GM23338 (cell line): Measurements from ENCODE around the gene SPATS2. TPM values are rescaled to one million over a fixed set of nuclear protein-coding genes. Genes with fewer than 3 reads are reported as not detected.

Source experiments
- ATAC-seq: fragments of 200-7000 bp; cut with Tn5 transposase; 3 replicates; pipeline ENCODE4 v1.9.1; 2020
- DNase-seq: peaks from one replicate; pipeline ENCODE4 v3.0.0-alpha.2; 2015; ENCODE audit warnings: low spot score
- H2AFZ ChIP-seq: fragments of 200-600 bp; sonication (generic); 2 replicates; pipeline ENCODE4 v1.8.0; 2016; ENCODE audit warnings: antibody characterized with exemption, mild to moderate bottlenecking, moderate library complexity
- H3F3A ChIP-seq: fragments of 200-600 bp; sonication (generic); replicated peaks from 2 replicates; pipeline ENCODE4 v1.8.0; 2017; ENCODE audit warnings: antibody characterized with exemption, mixed run types, low read depth
- H3K27ac ChIP-seq: fragments of 200-600 bp; sonication (generic); 2 replicates; pipeline ENCODE4 v1.6.1; 2016; ENCODE audit warnings: low read depth
- H3K27me3 ChIP-seq: fragments of 200-600 bp; sonication (generic); 2 replicates; pipeline ENCODE4 v1.8.0; 2016; ENCODE audit warnings: mild to moderate bottlenecking, mixed run types, moderate library complexity; ENCODE audit not compliant: insufficient read depth
- H3K36me3 ChIP-seq: fragments of 200-600 bp; sonication (generic); 2 replicates; pipeline ENCODE4 v1.8.0; 2016; ENCODE audit warnings: mild to moderate bottlenecking; ENCODE audit not compliant: insufficient read depth
- H3K4me1 ChIP-seq: fragments of 200-600 bp; sonication (generic); 2 replicates; pipeline ENCODE4 v1.8.0; 2016; ENCODE audit warnings: mild to moderate bottlenecking, moderate library complexity; ENCODE audit not compliant: insufficient read depth
- H3K4me2 ChIP-seq: fragments of 200-600 bp; sonication (generic); 2 replicates; pipeline ENCODE4 v1.7.1; 2017; ENCODE audit warnings: mixed run types
- H3K4me3 ChIP-seq: fragments of 200-600 bp; sonication (generic); 2 replicates; pipeline ENCODE4 v1.6.1; 2016; ENCODE audit warnings: mixed run types
- H3K79me2 ChIP-seq: fragments of 200-600 bp; sonication (generic); replicated peaks from 2 replicates; pipeline ENCODE4 v1.8.0; 2017; ENCODE audit warnings: mild to moderate bottlenecking; ENCODE audit not compliant: insufficient read depth
- H3K9me2 ChIP-seq: fragments of 200-600 bp; sonication (generic); 2 replicates; pipeline ENCODE4 v1.8.0; 2017; ENCODE audit not compliant: insufficient read depth
- H4K20me1 ChIP-seq: fragments of 200-600 bp; sonication (generic); replicated peaks from 2 replicates; pipeline ENCODE4 v1.8.0; 2017; ENCODE audit warnings: mild to moderate bottlenecking; ENCODE audit not compliant: insufficient read depth
- H3K27ac Mint-ChIP-seq: 2 replicates; pipeline ENCODE4 v1.8.0; 2020; ENCODE audit warnings: inconsistent platforms, mild to moderate bottlenecking, moderate library complexity, mixed read lengths
- H3K27me3 Mint-ChIP-seq: 3 replicates; pipeline ENCODE4 v1.8.0; 2022; ENCODE audit warnings: low read depth, mild to moderate bottlenecking, moderate library complexity, mixed read lengths, inconsistent platforms; ENCODE audit not compliant: insufficient read depth, poor library complexity
- H3K36me3 Mint-ChIP-seq: 3 replicates; pipeline ENCODE4 v1.8.0; 2021; ENCODE audit warnings: low read depth, mild to moderate bottlenecking, inconsistent platforms, moderate library complexity, mixed read lengths
- H3K4me1 Mint-ChIP-seq: 3 replicates; pipeline ENCODE4 v1.8.0; 2020; ENCODE audit warnings: mild to moderate bottlenecking, inconsistent platforms, mixed read lengths
- H3K4me3 Mint-ChIP-seq: 3 replicates; pipeline ENCODE4 v1.8.0; 2021; ENCODE audit warnings: moderate library complexity, mild to moderate bottlenecking, inconsistent platforms, mixed read lengths
- H3K9me3 Mint-ChIP-seq: 3 replicates; pipeline ENCODE4 v1.8.0; 2020; ENCODE audit warnings: moderate library complexity, mild to moderate bottlenecking, inconsistent platforms, mixed read lengths
- EZH2 ChIP-seq: fragments of 200-600 bp; sonication (generic); IDR thresholded peaks from one replicate; pipeline ENCODE4 v1.8.0; 2017; ENCODE audit warnings: antibody characterized with exemption, mild to moderate bottlenecking, low read depth; ENCODE audit not compliant: unreplicated experiment
- JUNB ChIP-seq: IDR thresholded peaks from one replicate; pipeline ENCODE4 v1.6.1; 2016; ENCODE audit warnings: antibody characterized with exemption; ENCODE audit not compliant: unreplicated experiment
- NANOG ChIP-seq: IDR thresholded peaks from 2 replicates; pipeline ENCODE4 v1.6.1; 2016; ENCODE audit warnings: antibody characterized with exemption, borderline replicate concordance
- POLR2AphosphoS5 ChIP-seq: IDR thresholded peaks from 2 replicates; pipeline ENCODE4 v1.6.1; 2016; ENCODE audit warnings: antibody characterized with exemption, low read depth
- REST ChIP-seq: IDR thresholded peaks from one replicate; pipeline ENCODE4 v1.6.1; 2018; ENCODE audit warnings: antibody characterized with exemption; ENCODE audit not compliant: unreplicated experiment
- STAT1 ChIP-seq: IDR thresholded peaks from one replicate; pipeline ENCODE4 v1.6.1; 2016; ENCODE audit warnings: antibody characterized with exemption; ENCODE audit not compliant: unreplicated experiment
- ZNF114 ChIP-seq: fragments of 250-450 bp; sonication (Bioruptor Pico); IDR thresholded peaks from 2 replicates; pipeline ENCODE4 v1.5.0; 2020; ENCODE audit warnings: mild to moderate bottlenecking, moderate library complexity
- ZNF331 ChIP-seq: fragments of 250-450 bp; sonication (Bioruptor Pico); IDR thresholded peaks from 2 replicates; pipeline ENCODE4 v1.5.0; 2020; ENCODE audit warnings: low read depth, mild to moderate bottlenecking, moderate library complexity
- polyA plus RNA-seq: library from polyadenylated mRNA; unstranded; fragments of >200 nt; fragmentation: Nextera tagmentation; extraction: Ambion mirVana; gene quantifications from 2 replicates; pipeline ENCODE4 v1.2.1, GENCODE V29; 2016
- total RNA-seq: library from RNA; depleted of rRNA; stranded (reverse); fragments of >200 nt; shearing (Covaris generic); gene quantifications from 2 replicates; pipeline ENCODE4 v1.2.3, GENCODE V29; 2014
- TF ChIP-seq, protein P1 (sequence below), 2 experiments: fragments of 200-600 bp in 1 of 2; sonication (generic) in 1 of 2; conservative IDR thresholded peaks; 2 replicates each; pipeline versions ENCODE4 v1.5.1 to v1.6.1; 2016 to 2017; ENCODE audit warnings: antibody characterized with exemption in 2 of 2, low read depth in 2 of 2, mild to moderate bottlenecking in 2 of 2, moderate library complexity in 1 of 2
- TF ChIP-seq, protein P2 (sequence below): IDR thresholded peaks from 2 replicates; pipeline ENCODE4 v1.6.1; 2016; ENCODE audit warnings: antibody characterized with exemption

Gene SPATS2
- total and polyA plus RNA-seq, 2 experiments from 2014 or later: 20.6 to 61.0 TPM

DNA sequence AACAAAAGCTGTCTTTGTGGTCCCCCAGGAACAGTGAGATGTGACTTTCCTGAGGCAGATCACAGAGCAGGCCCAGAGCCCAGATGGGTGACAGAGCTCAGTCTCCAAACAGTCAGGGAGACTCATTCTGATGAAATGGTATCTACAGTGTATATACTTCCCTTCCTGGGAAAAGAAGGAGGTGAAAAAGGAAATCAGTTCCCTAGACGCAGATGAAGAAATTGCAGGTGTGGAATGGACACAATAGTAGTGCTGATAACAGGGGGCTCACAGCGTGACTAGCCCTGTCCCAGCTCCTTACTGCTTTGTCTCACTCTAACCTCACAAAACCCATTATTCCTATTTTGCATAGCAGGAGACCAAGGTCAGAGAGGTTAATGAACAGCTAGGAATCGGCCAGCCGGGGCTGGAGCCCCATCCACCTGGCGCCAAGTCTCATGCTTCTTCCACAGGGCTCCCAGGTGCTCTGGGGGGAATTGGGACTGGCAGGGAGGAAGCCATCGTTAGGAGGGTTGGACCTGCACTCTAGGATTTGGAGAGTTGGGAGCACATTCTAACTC is 183.5 kb downstream of the SPATS2 start:
- no peaks in the 10 kb centered on the region for H3K79me2 ChIP-seq
- Mint-ChIP-seq H3K4me1 (peaks cover 6% of the 10 kb centered on the region; the same call in 1 of the 3 replicates), H3K27ac (no peak overlapping the region), H3K4me3 (no peak overlapping the region; the same call in 2 of the 3 replicates), H3K27me3 (peaks cover 57% of the 10 kb centered on the region), H3K36me3 (no peaks in the 10 kb centered on the region), H3K9me3 (no peaks in the 10 kb centered on the region)
- DNase-seq: no peak
- no peak for ATAC-seq
- no peak overlapping the region for H3K4me2 ChIP-seq
- H3K36me3 ChIP-seq: no peaks in the 10 kb centered on the region
- H2AFZ ChIP-seq: no peak overlapping the region
- peaks cover 73% of the 10 kb centered on the region for H3K27me3 ChIP-seq
- TF ChIP-seq ZNF114 (CRISPR knock-in tag) (no peak), JUNB (no peak), POLR2AphosphoS5 (no peak)
- TF ChIP-seq, protein P1, sequence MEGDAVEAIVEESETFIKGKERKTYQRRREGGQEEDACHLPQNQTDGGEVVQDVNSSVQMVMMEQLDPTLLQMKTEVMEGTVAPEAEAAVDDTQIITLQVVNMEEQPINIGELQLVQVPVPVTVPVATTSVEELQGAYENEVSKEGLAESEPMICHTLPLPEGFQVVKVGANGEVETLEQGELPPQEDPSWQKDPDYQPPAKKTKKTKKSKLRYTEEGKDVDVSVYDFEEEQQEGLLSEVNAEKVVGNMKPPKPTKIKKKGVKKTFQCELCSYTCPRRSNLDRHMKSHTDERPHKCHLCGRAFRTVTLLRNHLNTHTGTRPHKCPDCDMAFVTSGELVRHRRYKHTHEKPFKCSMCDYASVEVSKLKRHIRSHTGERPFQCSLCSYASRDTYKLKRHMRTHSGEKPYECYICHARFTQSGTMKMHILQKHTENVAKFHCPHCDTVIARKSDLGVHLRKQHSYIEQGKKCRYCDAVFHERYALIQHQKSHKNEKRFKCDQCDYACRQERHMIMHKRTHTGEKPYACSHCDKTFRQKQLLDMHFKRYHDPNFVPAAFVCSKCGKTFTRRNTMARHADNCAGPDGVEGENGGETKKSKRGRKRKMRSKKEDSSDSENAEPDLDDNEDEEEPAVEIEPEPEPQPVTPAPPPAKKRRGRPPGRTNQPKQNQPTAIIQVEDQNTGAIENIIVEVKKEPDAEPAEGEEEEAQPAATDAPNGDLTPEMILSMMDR (conservative IDR thresholded peaks at IDR 0.05; ENCODE audit: low read depth in 2 of 2): no peak
- H3K4me3 ChIP-seq: no peak overlapping the region
- H3K27ac ChIP-seq: no peak overlapping the region
- H4K20me1 ChIP-seq: no peaks in the 10 kb centered on the region
- no peaks in the 10 kb centered on the region; the same call in 1 of the 2 replicates for H3K4me1 ChIP-seq
- H3K9me2 ChIP-seq: no peaks in the 10 kb centered on the region
- H3F3A ChIP-seq: no peaks in the 10 kb centered on the region

- Mint-ChIP-seq H3K4me1 (peaks cover 6% of the 10 kb centered on the region; the same call in 1 of the 3 replicates), H3K4me3 (no peak overlapping the region)
- ATAC-seq: no peak
- TF ChIP-seq, protein P2, sequence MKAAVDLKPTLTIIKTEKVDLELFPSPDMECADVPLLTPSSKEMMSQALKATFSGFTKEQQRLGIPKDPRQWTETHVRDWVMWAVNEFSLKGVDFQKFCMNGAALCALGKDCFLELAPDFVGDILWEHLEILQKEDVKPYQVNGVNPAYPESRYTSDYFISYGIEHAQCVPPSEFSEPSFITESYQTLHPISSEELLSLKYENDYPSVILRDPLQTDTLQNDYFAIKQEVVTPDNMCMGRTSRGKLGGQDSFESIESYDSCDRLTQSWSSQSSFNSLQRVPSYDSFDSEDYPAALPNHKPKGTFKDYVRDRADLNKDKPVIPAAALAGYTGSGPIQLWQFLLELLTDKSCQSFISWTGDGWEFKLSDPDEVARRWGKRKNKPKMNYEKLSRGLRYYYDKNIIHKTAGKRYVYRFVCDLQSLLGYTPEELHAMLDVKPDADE: no peak
- TF ChIP-seq NANOG: no peak
- no peak for TF ChIP-seq JUNB
- TF ChIP-seq STAT1: no peak
- no peak for TF ChIP-seq REST
- no peak for TF ChIP-seq ZNF114 (CRISPR knock-in tag)
- TF ChIP-seq ZNF331 (CRISPR knock-in tag): no peak
- TF ChIP-seq, protein P1 (conservative IDR thresholded peaks at IDR 0.05; ENCODE audit: low read depth in 2 of 2): no peak
- TF ChIP-seq EZH2: no peak
Measured at GRCh38 chr12:49552014-49552413, 184.8 kb downstream of the SPATS2 start.

More at GRCh38 chr12:49552014-49552413, 184.8 kb downstream of the SPATS2 start:
- no peaks in the 10 kb centered on the region for H3F3A ChIP-seq
- H3K27ac Mint-ChIP-seq: no peak overlapping the region
- no peak overlapping the region for H3K27ac ChIP-seq
- DNase-seq: no peak
- H3K36me3 Mint-ChIP-seq: peaks cover 2% of the 10 kb centered on the region; the same call in 2 of the 3 replicates
- H3K27me3 Mint-ChIP-seq: peaks cover 49% of the 10 kb centered on the region
- no peaks in the 10 kb centered on the region for H3K36me3 ChIP-seq
- no peaks in the 10 kb centered on the region for H3K9me2 ChIP-seq
- H3K27me3 ChIP-seq: peaks cover 61% of the 10 kb centered on the region
- no peaks in the 10 kb centered on the region for H3K79me2 ChIP-seq
- no peak overlapping the region for H3K4me2 ChIP-seq
- no peak overlapping the region for H2AFZ ChIP-seq
- no peak overlapping the region for H3K4me3 ChIP-seq
- H3K9me3 Mint-ChIP-seq: no peaks in the 10 kb centered on the region
- H4K20me1 ChIP-seq: no peaks in the 10 kb centered on the region
- no peaks in the 10 kb centered on the region; the same call in 1 of the 2 replicates for H3K4me1 ChIP-seq
